Measurements from ENCODE around the gene UGT1A9.

DNA sequence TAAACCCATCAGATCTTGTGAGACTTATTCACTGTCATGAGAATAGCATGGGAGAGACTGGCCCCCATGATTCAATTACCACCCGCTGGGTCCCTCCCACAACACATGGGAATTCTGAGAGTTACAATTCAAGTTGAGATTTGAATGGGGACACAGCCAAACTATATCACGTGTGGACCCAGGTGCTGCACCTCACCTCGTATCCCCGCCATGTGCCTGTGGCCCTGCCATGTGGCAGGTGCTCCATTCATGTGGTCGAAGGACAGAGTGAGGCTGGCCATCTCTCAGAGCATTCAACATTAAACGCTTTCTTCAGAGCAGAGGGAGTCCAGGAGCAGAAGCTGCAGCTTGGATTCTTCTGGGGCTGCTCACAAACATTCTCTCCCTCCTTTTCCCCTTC is 138.7 kb downstream of the UGT1A9 start:
- TF ChIP-seq, protein P1, sequence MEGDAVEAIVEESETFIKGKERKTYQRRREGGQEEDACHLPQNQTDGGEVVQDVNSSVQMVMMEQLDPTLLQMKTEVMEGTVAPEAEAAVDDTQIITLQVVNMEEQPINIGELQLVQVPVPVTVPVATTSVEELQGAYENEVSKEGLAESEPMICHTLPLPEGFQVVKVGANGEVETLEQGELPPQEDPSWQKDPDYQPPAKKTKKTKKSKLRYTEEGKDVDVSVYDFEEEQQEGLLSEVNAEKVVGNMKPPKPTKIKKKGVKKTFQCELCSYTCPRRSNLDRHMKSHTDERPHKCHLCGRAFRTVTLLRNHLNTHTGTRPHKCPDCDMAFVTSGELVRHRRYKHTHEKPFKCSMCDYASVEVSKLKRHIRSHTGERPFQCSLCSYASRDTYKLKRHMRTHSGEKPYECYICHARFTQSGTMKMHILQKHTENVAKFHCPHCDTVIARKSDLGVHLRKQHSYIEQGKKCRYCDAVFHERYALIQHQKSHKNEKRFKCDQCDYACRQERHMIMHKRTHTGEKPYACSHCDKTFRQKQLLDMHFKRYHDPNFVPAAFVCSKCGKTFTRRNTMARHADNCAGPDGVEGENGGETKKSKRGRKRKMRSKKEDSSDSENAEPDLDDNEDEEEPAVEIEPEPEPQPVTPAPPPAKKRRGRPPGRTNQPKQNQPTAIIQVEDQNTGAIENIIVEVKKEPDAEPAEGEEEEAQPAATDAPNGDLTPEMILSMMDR (IDR thresholded peaks at IDR 0.05), result no peak
- TF ChIP-seq POLR2A (IDR thresholded peaks at IDR 0.05), result no peak

Data from vagina (tissue), 2 donors.